Measurements from ENCODE around the gene CCN5.

GRCh38 chr20:44754554-44754953 is 39.4 kb downstream of the CCN5 start:
- no peak for TF ChIP-seq POLR2A (IDR thresholded peaks at IDR 0.05)
- TF ChIP-seq CTCF (IDR thresholded peaks at IDR 0.05) = no peak

Measured in prostate gland (tissue), 2 donors.